OCI-LY7 (cell line): ENCODE results near the gene CDHR2. TPM values are rescaled to one million over a fixed set of nuclear protein-coding genes. Genes with fewer than 3 reads are reported as not detected.

Experiments used
- BruUV-seq: library from RNA; stranded (reverse); fragments of 400-500 nt; replicated peaks from 2 replicates; lab custom pipeline; 2021; lab: Mats Ljungman, UMichigan
- CTCF ChIA-PET: fragments of 300-600 bp; sonication (Branson Sonifier 250); formaldehyde crosslinking; loops from one replicate; lab custom pipeline; 2022; ENCODE audit warnings: antibody characterized with exemption; ENCODE audit not compliant: unreplicated experiment; lab: Charles Lee
- POLR2A ChIA-PET: fragments of 300-600 bp; sonication (Branson Sonifier 250); formaldehyde crosslinking; loops from one replicate; lab custom pipeline; 2022; ENCODE audit warnings: antibody characterized with exemption; lab: Charles Lee
- DNase-seq: peaks from one replicate; pipeline ENCODE4 v3.0.0-alpha.2; 2015; ENCODE audit warnings: low spot score
- H2AFZ ChIP-seq: fragments of 200-600 bp; sonication (generic), shearing (Covaris generic); 2 replicates; pipeline ENCODE4 v1.6.1; 2014; ENCODE audit warnings: mild to moderate bottlenecking, antibody characterized with exemption, low read length, moderate library complexity
- H3K27ac ChIP-seq: fragments of 200-600 bp; sonication (generic); 2 replicates; pipeline ENCODE4 v1.5.1; 2014; ENCODE audit warnings: mixed run types, low read depth, mild to moderate bottlenecking, moderate library complexity, low read length, inconsistent platforms; ENCODE audit not compliant: poor library complexity, severe bottlenecking
- H3K36me3 ChIP-seq: fragments of 200-600 bp; sonication (generic); 2 replicates; pipeline ENCODE4 v1.6.1; 2014; ENCODE audit warnings: mild to moderate bottlenecking, antibody characterized with exemption, low read length, moderate library complexity, mixed read lengths; ENCODE audit not compliant: insufficient read depth
- H3K4me1 ChIP-seq: fragments of 200-600 bp; sonication (generic); 2 replicates; pipeline ENCODE4 v1.5.1; 2014; ENCODE audit warnings: mild to moderate bottlenecking, low read length; ENCODE audit not compliant: insufficient read depth, poor library complexity, severe bottlenecking
- H3K4me2 ChIP-seq: fragments of 200-600 bp; sonication (generic); 2 replicates; pipeline ENCODE4 v1.6.1; 2014; ENCODE audit warnings: mild to moderate bottlenecking, low read length
- H3K4me3 ChIP-seq: fragments of 200-600 bp; sonication (generic); 2 replicates; pipeline ENCODE4 v1.5.1; 2014; ENCODE audit warnings: mild to moderate bottlenecking, low read depth, low read length; ENCODE audit not compliant: poor library complexity, severe bottlenecking
- H3K79me2 ChIP-seq: fragments of 200-600 bp; sonication (generic); 2 replicates; pipeline ENCODE4 v1.6.1; 2016; ENCODE audit warnings: low read depth, mild to moderate bottlenecking, low read length, moderate library complexity, mixed read lengths; ENCODE audit not compliant: insufficient read depth
- H3K9me2 ChIP-seq: fragments of 200-600 bp; sonication (generic); 2 replicates; pipeline ENCODE4 v1.6.1; 2016; ENCODE audit warnings: mild to moderate bottlenecking, low read length, mixed read lengths; ENCODE audit not compliant: insufficient read depth
- H3K9me3 ChIP-seq: fragments of 200-600 bp; sonication (generic); 2 replicates; pipeline ENCODE4 v1.6.1; 2014; ENCODE audit warnings: mild to moderate bottlenecking, mixed run types, low read length, mixed read lengths
- H4K20me1 ChIP-seq: fragments of 200-600 bp; sonication (generic); 2 replicates; pipeline ENCODE4 v1.6.1; 2014; ENCODE audit warnings: mild to moderate bottlenecking, antibody characterized with exemption, low read length, moderate library complexity, mixed read lengths; ENCODE audit not compliant: insufficient read depth
- EZH2phosphoT487 ChIP-seq: fragments of 200-600 bp; sonication (generic); IDR thresholded peaks from 2 replicates; pipeline ENCODE4 v1.6.1; 2018; ENCODE audit warnings: low read depth, borderline replicate concordance, mild to moderate bottlenecking, mixed run types, antibody characterized with exemption, low read length, moderate library complexity, mixed read lengths
- intact Hi-C: fragments of 100-400 bp; cut with micrococcal nuclease; formaldehyde crosslinking; loops from one replicate; pipeline ENCODE4 v1.10.0; 2022; ENCODE audit not compliant: unreplicated experiment
- total RNA-seq, 2 experiments: library from RNA; depleted of rRNA in 1 of 2; stranded (reverse); fragments of >200 nt in 1 of 2; shearing (Covaris generic) in 1 of 2; gene quantifications; 2 replicates each; pipeline ENCODE4 v1.2.3, GENCODE V29; 2014 to 2022
- TF ChIP-seq, protein P1 (sequence below): fragments of 200-600 bp; sonication (generic); conservative IDR thresholded peaks from 2 replicates; pipeline ENCODE4 v1.5.1; 2014; ENCODE audit warnings: mild to moderate bottlenecking, antibody characterized with exemption, low read length, moderate library complexity, mixed read lengths

CDHR2 gene
- total RNA-seq, 2 experiments from 2014 or later, result 0.25 to 3.8 TPM

DNA sequence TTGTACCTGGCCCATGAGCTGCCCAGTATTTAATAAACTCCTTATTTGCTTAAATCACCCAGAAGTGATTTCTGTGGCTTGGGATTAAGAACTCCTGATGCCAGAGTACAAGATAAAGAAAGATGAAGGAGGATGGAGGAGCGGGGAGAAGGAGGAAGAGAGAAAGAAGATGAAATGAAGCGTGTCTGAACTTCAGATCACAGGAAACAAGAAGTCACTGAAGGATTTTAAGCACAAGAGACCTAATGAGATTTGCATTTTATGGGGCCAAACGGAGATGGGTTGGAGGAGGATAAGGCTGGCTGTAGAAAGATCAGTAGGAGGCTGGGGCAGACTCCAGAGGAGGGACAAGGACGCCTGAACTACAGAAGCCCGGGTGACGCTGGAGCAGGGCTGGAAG is 84.5 kb downstream of the CDHR2 start:
- Histone ChIP-seq H4K20me1 (no peaks in the 10 kb centered on the region), H3K27ac (peak overlapping the region; percentile 81), H3K9me3 (no peaks in the 10 kb centered on the region), H2AFZ (peak overlapping the region; percentile 71; the same call in 1 of the 2 replicates), H3K4me3 (peak overlapping the region; percentile 66), H3K79me2 (no peaks in the 10 kb centered on the region; the same call in 1 of the 2 replicates), H3K4me2 (peak overlapping the region; percentile 88), H3K4me1 (peaks cover 63% of the 10 kb centered on the region), H3K9me2 (no peaks in the 10 kb centered on the region), H3K36me3 (no peaks in the 10 kb centered on the region)
- intact Hi-C loops, result no loop called here
- BruUV-seq, result no TSS peak
- ChIA-PET CTCF (interaction anchor here (1.0 kb wide), 1 partner anchor 63 kb away, joined by 4 read pairs; no protein-coding TSS in a partner anchor), POLR2A (interaction anchor here (0.7 to 3.2 kb wide), 2 partner anchors 13 to 27 kb away, joined by 3 to 15 read pairs; partner anchors contain the start of gene TSPAN17)
- TF ChIP-seq EZH2phosphoT487, result no peak
- TF ChIP-seq, protein P1, sequence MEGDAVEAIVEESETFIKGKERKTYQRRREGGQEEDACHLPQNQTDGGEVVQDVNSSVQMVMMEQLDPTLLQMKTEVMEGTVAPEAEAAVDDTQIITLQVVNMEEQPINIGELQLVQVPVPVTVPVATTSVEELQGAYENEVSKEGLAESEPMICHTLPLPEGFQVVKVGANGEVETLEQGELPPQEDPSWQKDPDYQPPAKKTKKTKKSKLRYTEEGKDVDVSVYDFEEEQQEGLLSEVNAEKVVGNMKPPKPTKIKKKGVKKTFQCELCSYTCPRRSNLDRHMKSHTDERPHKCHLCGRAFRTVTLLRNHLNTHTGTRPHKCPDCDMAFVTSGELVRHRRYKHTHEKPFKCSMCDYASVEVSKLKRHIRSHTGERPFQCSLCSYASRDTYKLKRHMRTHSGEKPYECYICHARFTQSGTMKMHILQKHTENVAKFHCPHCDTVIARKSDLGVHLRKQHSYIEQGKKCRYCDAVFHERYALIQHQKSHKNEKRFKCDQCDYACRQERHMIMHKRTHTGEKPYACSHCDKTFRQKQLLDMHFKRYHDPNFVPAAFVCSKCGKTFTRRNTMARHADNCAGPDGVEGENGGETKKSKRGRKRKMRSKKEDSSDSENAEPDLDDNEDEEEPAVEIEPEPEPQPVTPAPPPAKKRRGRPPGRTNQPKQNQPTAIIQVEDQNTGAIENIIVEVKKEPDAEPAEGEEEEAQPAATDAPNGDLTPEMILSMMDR, result no peak
- DNase-seq, result peak; percentile 80

DNA sequence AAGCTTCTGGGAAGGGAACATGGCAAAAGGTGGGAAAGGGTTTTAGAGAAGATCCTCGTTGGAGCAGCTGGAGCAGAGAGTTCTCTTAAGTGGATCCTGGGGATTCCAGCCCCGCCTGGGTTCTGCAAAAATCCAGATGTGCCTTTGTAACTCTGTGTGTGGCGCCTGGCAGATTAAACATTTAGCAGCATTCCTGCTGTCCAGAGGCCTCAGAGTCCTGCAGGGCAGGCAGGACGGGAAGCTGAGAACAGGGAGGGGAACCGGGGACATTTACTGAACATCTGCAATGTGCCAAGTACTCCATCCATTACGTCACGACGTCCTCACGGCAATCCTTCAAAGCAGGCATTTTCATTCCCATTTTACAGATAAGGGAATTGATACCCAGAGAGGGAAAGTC is 87.3 kb downstream of the CDHR2 start:
- Histone ChIP-seq H3K9me3 (no peaks in the 10 kb centered on the region), H3K4me3 (no peak overlapping the region), H2AFZ (no peak overlapping the region), H3K27ac (no peak overlapping the region), H3K4me1 (peaks cover 38% of the 10 kb centered on the region), H3K79me2 (no peaks in the 10 kb centered on the region; the same call in 1 of the 2 replicates), H3K4me2 (no peak overlapping the region), H3K9me2 (no peaks in the 10 kb centered on the region), H4K20me1 (no peaks in the 10 kb centered on the region), H3K36me3 (no peaks in the 10 kb centered on the region)
- POLR2A ChIA-PET, result no interaction called here
- intact Hi-C loops, result no loop called here
- DNase-seq, result no peak
- TF ChIP-seq EZH2phosphoT487, result no peak
- TF ChIP-seq, protein P1, result no peak
- no TSS peak for BruUV-seq
- CTCF ChIA-PET, result no interaction called here

DNA sequence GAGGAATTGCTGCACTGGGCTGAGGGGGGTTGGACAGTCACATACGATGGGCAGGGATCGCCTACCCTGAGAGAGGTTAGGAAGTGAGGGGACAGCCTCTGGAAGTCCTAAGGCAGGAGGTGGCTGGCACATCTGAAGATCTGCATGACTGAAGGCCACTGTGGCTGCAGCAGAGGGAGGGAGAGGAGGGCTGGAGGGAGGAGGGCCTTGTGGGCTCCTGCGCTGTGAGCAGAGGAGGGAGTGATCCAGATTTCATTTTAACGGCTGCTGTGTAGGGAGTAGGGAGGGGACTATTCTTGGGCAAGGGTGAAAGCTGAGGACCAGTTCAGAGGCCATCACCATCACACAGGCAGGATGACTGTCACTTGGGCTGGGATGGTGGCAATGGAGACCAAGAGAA is 88.4 kb downstream of the CDHR2 start:
- no TSS peak for BruUV-seq
- CTCF ChIA-PET, result no interaction called here
- Histone ChIP-seq H3K4me1 (peaks cover 29% of the 10 kb centered on the region), H3K4me2 (no peak overlapping the region), H4K20me1 (no peaks in the 10 kb centered on the region), H3K27ac (no peak overlapping the region), H3K36me3 (no peaks in the 10 kb centered on the region), H3K9me2 (no peaks in the 10 kb centered on the region), H2AFZ (no peak overlapping the region), H3K79me2 (no peaks in the 10 kb centered on the region; the same call in 1 of the 2 replicates), H3K9me3 (no peaks in the 10 kb centered on the region), H3K4me3 (no peak overlapping the region)
- TF ChIP-seq, protein P1, result no peak
- TF ChIP-seq EZH2phosphoT487, result no peak
- POLR2A ChIA-PET, result no interaction called here
- intact Hi-C loops, result no loop called here
- no peak for DNase-seq
